ENCODE measurements around the gene PPP1R13B.
A peak's percentile ranks its signal among the peaks of the same experiment; 100 is the strongest.
"Not testable (repeated sequence)": the region's sequence is repeated elsewhere in the genome, so short reads cannot be mapped to it uniquely, and the experiment has no call there.

Gene PPP1R13B, protein sequence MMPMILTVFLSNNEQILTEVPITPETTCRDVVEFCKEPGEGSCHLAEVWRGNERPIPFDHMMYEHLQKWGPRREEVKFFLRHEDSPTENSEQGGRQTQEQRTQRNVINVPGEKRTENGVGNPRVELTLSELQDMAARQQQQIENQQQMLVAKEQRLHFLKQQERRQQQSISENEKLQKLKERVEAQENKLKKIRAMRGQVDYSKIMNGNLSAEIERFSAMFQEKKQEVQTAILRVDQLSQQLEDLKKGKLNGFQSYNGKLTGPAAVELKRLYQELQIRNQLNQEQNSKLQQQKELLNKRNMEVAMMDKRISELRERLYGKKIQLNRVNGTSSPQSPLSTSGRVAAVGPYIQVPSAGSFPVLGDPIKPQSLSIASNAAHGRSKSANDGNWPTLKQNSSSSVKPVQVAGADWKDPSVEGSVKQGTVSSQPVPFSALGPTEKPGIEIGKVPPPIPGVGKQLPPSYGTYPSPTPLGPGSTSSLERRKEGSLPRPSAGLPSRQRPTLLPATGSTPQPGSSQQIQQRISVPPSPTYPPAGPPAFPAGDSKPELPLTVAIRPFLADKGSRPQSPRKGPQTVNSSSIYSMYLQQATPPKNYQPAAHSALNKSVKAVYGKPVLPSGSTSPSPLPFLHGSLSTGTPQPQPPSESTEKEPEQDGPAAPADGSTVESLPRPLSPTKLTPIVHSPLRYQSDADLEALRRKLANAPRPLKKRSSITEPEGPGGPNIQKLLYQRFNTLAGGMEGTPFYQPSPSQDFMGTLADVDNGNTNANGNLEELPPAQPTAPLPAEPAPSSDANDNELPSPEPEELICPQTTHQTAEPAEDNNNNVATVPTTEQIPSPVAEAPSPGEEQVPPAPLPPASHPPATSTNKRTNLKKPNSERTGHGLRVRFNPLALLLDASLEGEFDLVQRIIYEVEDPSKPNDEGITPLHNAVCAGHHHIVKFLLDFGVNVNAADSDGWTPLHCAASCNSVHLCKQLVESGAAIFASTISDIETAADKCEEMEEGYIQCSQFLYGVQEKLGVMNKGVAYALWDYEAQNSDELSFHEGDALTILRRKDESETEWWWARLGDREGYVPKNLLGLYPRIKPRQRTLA

DNA sequence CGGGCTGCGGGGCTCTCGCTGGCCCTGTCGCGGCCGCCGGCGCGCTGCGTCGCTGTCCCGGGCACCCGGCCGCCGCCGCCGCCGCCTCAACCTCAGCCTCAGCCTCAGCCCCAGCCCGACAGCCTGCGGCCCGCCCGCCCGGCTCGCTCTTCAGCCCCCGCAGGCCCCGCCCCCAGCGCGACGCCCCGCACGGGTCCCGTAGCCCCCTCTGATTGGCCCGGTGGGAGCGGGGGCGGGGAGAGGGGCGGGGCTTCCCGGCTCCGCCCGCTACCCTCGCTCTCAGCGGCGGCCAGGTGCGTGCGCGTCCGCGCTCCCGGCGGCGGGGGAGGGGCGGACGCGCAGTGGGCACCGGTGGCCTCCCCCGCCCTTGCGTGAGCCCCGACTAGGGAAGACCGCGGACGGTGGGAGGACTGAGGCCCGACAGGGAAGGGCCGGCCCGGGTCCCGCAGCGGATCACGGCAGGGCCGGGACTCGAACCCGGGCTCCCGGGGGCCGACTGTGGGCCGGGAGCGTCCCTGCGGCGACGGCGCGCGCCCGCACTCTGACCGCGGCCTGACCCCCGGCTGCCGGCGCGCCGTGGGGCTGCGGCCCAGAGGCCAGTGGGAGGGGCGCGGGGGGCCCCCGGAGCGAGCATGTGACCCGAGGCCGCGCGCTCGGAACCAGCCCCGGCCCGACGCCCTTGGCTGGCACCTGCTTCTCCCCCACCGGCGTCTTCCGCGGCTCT is at the start of gene PPP1R13B:
Gene PPP1R13B, minus strand, starts transcription at position 125 of the 724 bp plus-strand sequence. CDS start 268 bp downstream, outside the sequence.
- peak; percentile 94 for DNase-seq (ENCODE audit: low read depth)

DNA sequence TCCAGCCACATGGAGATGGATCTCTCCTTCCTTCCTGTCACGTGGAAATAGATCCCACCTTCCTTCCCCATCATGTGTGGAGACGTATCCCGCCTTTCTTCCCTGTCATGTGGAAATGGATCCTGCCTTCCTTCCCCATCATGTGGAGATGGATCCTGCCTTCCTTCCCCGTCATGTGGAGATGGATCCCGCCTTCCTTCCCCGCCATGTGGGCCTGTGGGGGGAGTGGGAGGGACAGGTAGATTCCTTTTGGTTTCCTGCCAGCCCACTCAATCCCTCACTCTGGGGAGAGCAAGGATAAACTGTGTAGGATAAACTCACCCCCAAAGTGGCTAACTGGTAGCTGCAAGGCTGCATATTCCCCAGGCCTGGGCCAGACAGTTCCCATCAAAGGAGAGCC is 49.2 kb upstream of the PPP1R13B start:
- DNase-seq (ENCODE audit: low read depth): no peak

DNA sequence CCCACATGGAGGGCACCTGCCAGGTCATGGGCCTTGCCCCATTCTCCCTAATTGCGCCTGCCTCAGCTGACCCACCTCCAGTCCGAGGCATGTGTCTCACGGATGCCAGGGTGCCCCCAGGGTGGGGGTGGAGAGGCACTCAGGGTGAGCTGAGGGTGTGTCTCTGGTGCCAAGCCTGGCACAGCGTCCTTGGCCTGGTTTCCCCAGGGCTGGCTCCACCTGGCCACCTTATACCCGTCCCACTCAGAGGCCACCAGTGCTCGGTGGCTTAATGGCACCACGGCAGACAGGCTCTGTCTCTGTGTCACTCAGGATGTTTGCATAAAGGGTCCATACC is 47.3 kb upstream of the PPP1R13B start:
- DNase-seq (ENCODE audit: low read depth): no peak

DNA sequence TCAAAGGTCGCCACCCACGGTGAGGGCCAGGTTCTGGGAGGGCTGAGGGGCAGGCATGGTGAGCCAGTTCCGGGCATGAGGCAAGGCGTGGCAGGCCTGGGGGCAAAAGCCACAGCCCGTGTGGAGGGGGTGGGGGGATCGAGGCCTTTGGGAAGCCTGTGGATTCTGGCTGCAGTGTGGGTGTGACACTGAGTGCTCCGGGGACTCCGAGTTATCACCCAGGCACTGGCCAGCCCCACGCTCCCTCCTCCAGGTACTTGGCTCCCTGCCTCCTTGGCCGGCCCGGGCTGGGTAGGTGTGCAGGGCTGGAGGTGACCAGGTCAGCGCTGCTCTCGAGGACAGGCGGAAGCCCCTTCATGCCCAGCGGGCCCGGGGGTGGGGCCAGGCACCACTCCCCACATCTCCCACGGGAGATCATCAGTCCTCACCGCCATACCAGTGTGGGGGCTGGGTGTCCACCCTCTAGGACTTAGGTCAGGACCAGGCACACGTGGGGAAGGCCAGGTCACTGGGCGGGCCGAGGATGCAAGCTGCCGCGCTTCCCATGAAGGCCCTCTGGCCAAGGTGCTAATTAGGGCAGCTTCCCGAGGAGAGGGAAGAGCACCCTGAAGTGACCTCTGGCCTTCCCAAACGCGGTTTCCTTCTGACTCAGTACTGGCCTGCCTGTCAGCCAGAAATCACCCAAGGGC is 46.8 kb upstream of the PPP1R13B start:
- no peak for DNase-seq (ENCODE audit: low read depth)

DNA sequence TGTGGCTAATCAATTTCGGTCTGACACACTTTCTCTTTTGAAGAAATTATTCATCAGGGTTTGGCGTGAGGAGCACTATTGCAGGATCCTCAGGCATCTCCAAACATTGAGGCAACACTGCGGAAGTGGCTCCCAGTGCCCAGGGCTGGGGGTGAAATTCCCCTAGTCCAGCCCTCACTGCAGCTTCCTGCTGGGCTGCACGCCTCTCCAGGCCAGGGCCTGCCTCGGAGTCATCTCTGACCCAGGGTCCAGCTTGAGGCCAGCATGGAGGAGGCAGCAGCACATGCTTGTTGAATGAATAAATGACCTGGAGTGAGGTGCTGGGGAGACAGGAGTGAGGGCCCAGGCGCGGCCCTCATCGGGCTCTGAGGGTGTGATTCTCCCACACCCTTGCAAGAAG is 44.9 kb upstream of the PPP1R13B start:
- DNase-seq (ENCODE audit: low read depth): no peak

DNA sequence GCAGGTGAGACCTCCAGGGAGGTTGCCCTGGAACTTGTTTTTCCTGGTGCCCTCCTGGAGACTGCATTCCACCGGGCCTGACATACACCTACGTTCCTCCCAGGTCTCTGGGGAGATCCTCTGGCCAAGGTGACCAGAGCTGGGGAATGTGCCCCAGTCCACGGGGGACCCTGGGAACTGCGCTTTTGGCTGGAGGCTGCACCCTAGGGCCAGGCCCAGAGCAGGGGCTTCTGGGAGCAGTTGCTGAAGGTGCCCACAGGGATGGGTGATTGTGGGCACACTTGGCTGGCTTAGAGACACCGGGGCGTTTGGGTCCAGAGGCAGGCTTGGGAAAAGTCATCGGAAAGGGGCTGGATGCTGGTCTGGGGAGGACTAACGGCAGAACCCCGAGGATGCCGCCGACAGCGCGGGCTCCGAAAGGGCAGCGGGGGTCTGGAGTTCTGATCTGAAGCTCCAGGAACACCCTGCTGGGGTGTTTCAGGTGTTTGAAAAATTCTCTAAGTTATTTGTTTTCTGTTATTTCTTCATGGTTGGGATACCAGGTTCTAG is 44.4 kb upstream of the PPP1R13B start:
- DNase-seq (ENCODE audit: low read depth): no peak

DNA sequence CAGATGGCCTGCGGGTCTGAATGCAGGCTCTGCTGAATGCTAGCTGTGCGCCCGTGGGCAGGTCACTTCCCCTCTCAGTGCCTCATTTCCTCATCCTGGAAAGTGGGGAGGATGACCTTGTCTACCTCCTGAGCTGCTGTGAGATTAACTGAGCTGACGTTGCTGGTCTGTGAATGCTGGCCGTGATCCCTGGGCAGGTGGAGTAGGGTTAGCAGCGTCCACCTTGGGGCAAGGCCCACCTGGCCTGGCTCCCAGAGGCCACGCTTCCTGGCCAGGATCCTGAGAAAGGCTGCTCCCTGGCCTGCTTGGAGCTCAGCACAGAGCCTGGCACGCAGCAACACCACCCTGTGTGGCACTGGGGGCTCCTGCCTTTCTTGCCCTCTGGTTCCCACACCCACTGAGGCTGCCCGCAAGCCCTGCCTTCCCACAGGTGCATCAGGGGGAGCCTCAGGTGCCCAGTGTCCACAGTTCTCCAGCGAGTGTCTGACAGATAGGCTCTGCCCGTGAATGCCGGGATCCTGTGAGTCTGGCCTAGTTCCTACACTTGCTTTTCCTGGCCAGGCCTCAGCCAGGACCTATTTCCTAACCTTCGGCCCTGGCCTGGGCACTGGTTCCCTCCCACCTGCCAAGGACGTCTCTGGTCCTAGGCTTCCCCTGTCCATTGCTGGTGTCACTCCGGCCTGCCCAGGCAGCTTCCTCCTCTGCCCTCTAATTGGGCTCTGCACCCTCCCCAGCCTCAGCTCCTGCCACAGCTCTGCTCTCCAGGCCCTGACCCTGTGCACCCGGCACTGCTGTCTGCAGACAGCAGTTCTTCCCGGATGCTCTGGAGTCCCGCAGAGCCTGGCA is 43.7 kb upstream of the PPP1R13B start:
- no peak for DNase-seq (ENCODE audit: low read depth)

DNA sequence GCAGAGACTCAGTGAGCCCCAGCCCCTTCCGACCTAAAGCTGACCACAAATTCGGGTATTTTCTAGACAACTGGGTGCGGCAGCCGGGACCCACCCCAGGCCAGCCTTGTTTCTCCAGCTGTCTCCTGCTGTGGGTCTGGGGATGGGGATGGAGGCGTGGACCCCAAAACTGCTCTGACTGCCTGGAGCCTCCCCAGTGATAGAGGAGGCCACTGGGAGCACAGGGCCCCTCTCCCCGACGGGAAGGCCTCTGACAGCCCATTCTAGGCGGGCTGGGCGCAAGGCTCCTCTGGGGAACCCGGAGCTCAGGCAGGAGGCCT is 42.6 kb upstream of the PPP1R13B start:
- no peak for DNase-seq (ENCODE audit: low read depth)

DNA sequence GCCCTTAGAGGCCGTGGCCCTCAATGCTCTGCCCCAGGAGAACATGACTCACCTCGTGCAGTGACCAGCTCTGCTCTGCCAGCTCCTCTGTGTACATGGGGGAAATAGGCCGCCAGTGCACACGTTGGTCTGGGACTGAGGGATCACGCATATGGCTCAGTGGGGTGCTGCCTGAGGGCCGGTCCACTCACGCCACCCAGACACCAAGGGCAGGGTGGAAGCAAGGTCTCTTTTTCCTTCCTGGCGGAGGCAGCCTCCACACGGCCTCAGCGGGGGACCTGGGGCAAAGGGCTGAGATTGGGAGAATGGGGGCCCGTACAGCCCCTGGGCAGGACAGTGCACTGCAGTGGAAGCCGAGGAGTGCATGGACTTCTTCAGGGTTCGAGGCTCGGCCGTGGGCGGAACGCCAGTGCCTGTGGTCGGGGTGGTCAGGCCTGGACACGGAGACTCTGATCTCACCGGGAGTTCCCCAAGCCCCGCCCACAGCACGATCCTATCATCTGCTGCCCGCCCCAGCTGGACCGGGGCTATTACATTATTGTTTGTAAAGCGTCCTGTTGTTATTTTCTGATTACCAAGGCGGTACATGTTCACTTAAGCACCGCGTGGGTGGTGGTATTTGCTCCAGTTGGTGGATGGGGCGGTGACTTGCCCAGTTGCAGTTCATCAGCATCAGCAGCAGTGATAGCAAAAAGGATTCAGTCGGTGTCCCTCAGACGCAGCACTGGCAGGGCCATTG is 42.1 kb upstream of the PPP1R13B start:
- no peak for DNase-seq (ENCODE audit: low read depth)

DNA sequence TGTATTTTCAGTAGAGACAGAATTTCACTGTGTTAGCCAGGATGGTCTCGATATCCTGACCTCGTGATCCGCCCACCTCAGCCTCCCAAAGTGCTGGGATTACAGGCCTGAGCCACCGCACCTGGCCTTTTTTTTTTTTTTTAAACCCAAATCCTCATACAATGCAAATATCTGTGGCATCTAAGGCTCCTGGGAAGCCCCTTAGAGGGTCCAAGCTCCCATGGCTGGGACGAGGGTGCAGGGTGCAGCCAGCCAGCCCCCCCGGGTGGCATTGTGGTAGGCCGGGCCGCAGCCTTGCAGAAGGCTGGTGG is 41.6 kb upstream of the PPP1R13B start:
- not testable (repeated sequence) for DNase-seq (ENCODE audit: low read depth)

DNA sequence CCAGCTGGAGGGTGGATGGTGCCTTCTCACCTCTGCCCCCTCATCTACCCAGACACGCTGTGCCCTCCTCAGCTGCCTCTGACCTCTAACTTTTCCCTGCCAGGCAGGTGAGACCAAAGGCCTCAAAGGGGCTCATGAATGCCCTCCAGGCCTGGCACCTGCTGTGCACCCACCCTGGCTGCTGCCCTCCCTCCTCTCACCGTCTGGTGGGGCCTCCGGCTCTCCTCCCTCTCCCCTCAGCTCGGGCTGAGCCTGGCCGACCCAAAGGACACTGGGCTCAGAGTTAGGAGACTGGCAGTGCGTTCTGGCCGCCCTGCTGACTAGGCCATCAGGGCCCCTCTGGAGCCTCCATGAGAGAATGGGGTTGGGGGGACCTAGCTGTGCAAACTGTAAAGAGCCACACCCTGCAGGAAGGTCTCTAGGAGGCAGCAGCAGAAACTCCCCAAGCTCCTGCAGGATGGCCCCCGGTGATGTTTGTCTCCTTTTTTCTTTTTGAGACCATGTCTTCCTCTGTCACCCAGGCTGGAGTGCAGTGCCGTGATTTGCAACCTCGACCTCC is 40.3 kb upstream of the PPP1R13B start:
- no peak for DNase-seq (ENCODE audit: low read depth)

DNA sequence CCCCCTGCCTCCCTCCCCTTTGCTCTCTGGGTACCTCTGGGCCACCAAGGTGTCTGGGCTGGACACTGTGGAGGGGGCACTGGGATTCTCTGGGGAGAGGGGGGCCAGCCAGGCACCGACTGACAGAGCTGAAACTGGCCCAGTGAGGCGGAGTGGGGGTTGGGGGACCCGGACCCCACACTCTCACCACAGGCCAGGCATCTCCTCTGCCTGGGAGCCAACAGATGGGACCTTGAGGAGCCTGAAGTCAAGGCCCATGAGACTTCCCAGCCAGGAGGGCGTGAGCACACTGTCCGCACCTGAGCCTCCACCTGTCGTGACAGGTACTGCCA is 39.8 kb upstream of the PPP1R13B start:
- no peak for DNase-seq (ENCODE audit: low read depth)

DNA sequence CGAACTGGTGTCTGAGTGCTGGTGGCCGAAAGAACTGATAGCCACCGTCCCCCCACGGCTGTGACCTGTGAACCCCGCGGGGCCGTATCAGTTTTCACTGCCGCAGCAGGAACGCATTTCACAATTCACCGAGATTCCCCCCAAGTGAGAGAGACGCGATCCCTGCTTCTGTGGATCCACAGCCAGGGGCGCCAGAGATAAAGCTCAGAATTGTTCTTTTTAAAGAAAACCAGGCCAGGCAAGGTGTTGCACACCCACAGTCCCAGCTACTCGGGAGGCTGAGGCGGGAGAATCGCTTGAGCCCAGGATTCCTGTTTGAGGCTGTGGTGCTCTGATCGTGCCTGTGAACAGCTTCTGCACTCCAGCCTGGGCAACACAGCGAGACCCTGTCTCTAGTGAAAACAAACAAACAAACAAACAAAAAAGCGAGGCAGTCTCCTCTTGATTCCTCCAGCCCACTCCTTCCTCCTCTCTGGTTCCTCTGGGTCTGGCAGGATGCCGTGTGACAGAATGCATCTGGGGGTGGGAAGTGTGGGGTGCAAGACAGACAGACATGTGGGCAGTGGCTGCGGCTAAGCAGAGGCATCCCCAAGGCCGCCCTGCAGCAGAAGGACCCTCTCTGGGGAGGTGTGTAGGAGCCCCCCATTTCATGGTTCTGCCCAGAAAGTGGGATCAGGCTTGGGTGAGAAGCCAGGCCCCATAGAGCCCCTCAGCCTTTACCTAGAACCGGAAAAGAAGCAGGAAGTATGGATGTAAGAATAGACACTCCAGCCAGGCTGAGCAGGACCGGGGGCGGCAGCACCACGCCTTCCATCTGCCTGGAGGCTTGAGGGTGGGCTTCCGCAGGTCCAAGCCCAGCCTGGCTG is 39.2 kb upstream of the PPP1R13B start:
- DNase-seq (ENCODE audit: low read depth): no peak

DNA sequence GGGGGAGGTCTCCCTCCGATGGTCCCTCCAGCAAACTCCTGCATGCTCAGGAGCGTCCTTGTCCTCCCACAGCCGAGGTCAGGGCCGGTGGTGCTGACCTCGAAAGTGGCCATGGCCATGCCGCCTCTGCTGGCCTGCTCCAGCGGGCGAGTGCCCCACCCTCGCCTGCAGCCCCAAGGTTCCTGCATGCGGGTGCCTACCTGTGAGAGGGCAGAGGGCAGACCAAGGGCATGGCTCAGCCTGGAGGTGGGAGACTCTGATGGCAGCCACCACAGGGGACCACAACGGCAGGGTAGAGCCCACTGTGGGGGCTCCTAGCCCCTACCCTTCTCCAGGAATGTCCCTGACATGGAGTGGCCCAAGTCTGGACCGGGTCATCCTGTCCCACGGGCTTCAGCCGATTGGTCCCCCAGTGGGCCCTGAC is 38.1 kb upstream of the PPP1R13B start:
- no peak for DNase-seq (ENCODE audit: low read depth)

DNA sequence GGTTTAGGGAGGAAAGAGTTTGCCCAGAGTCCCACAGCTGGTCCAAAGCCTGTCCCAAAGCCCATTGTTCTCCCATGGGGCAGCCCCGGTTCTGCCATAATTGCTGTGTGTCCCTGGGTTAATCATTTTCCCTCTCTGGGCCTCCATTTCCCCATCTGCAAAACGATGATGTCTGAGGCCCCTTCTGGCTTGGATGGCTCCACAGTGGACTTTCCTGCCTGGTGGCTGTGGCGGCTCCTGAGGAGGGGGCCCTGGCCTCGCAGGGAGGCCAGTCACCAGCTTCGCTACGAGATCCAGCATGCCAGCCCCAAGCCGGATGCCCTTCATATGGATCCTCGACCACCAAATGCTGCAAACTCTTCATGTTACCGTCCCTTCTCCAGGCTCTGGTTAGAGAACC is 37.5 kb upstream of the PPP1R13B start:
- no peak for DNase-seq (ENCODE audit: low read depth)

DNA sequence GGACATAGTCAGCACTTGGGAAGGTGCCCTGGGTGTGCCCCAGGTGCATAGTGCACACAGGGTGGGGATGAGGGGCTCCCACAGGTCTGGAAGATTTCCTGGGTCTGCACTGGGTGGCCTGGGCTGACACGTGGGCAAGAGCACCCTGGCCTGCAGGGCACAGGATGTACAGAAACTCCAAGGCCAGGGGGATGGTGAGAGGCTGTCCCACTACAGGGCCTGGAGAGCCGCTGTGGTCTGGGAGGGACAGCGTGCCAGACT is 35.8 kb upstream of the PPP1R13B start:
- DNase-seq (ENCODE audit: low read depth): no peak

DNA sequence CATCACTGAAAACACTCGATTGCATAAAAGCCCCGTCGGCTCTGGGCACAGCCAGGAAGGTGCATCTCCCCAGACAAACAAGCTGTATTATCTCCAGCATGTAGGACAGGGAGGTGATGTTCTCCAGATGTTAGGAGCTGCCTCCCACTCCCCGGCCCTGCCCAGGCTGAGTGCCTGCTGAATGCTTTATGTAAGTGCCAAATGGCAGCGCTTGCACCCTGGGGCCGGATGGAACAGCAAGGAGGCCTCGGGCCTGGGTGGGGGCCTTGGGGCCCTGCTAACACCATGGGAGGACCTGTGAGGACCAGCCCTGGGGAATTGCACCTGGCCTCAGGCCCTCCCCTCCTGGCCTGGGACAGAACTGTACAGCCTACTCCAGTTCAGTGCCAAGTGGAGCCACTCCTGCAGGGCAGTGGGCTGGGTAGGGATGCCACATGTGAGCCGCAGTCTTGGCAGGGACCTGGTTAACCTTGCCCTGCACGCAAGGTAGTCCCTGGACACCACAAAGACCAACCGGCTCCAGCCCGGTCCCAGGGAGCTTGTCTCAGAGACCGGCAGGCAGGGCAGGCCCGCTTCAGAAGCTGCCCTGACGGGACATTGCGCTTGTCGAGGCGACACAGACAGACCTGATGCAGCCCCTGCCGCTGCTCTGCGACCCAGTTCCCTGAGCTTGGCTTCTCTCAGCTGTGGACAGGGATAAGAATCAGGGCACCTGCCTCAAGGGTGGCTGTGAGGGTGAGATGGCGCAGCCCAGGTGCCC is 35.3 kb upstream of the PPP1R13B start:
- DNase-seq (ENCODE audit: low read depth): no peak
